Brain pericyte (primary cell): ENCODE measurements around the gene TNNT1.
"Not testable (repeated sequence)": the region's sequence is repeated elsewhere in the genome, so short reads cannot be mapped to it uniquely, and the experiment has no call there.

Experiments
- DNase-seq: peaks from one replicate; pipeline ENCODE4 v3.0.0-alpha.2; 2012; ENCODE audit warnings: low read depth, low spot score

TNNT1 gene

GRCh38 chr19:55149078-55150003, at the start of gene TNNT1:
Gene TNNT1 (minus strand): TSS chr19:55149206. CDS start chr19:55147157, 2,049 bp downstream.
- DNase-seq: no peak

GRCh38 chr19:55198651-55199050, 49.6 kb upstream of the TNNT1 start:
- DNase-seq: no peak

GRCh38 chr19:55197528-55197927, 48.5 kb upstream of the TNNT1 start:
- no peak for DNase-seq

GRCh38 chr19:55196803-55197202, 47.8 kb upstream of the TNNT1 start:
- no peak for DNase-seq

GRCh38 chr19:55193481-55193880, 44.5 kb upstream of the TNNT1 start:
- DNase-seq: no peak

GRCh38 chr19:55189403-55189835, 40.4 kb upstream of the TNNT1 start:
- peak; percentile 86 for DNase-seq

GRCh38 chr19:55188625-55189024, 39.6 kb upstream of the TNNT1 start:
- DNase-seq: no peak

GRCh38 chr19:55186080-55186479, 37.1 kb upstream of the TNNT1 start:
- DNase-seq: no peak

GRCh38 chr19:55181740-55182139, 32.7 kb upstream of the TNNT1 start:
- no peak for DNase-seq

GRCh38 chr19:55179606-55180484, 30.8 kb upstream of the TNNT1 start, which contains the start of gene SYT5:
Gene SYT5 (minus strand): TSS chr19:55180289. CDS start chr19:55179041, 1,248 bp downstream.
- no peak for DNase-seq

GRCh38 chr19:55178781-55179599, 30.0 kb upstream of the TNNT1 start:
- DNase-seq: no peak

- DNase-seq: no peak
Measured at GRCh38 chr19:55176076-55176475, 27.1 kb upstream of the TNNT1 start.

- no peak for DNase-seq
Measured at GRCh38 chr19:55175117-55175867, 26.3 kb upstream of the TNNT1 start.

GRCh38 chr19:55174425-55175116, 25.6 kb upstream of the TNNT1 start:
- DNase-seq: no peak

- no peak for DNase-seq
Measured at GRCh38 chr19:55173714-55174409, 24.9 kb upstream of the TNNT1 start.

GRCh38 chr19:55173186-55173713, 24.2 kb upstream of the TNNT1 start:
- no peak for DNase-seq

- DNase-seq: no peak
Measured at GRCh38 chr19:55172741-55173140, 23.7 kb upstream of the TNNT1 start.

- not testable (repeated sequence) for DNase-seq
Measured at GRCh38 chr19:55172318-55172717, 23.3 kb upstream of the TNNT1 start.

- no peak for DNase-seq
Measured at GRCh38 chr19:55171440-55171839, 22.4 kb upstream of the TNNT1 start.
